Astrocyte (in vitro differentiated cells and primary cell): ENCODE data around the gene C4orf54.

Experiments used
- CTCF ChIP-seq: IDR thresholded peaks from 2 replicates; pipeline ENCODE4 v1.5.1; 2011; ENCODE audit warnings: low read depth, mild to moderate bottlenecking, inconsistent platforms, low read length, moderate library complexity; ENCODE audit not compliant: insufficient read depth
- EZH2 ChIP-seq: IDR thresholded peaks from 2 replicates; pipeline ENCODE4 v1.6.1; 2012; ENCODE audit warnings: mild to moderate bottlenecking, low read length, inconsistent platforms; ENCODE audit not compliant: insufficient read depth

GRCh38 chr4:99612704-99613103, 44.9 kb downstream of the C4orf54 start:
- TF ChIP-seq CTCF (no peak), EZH2 (no peak)
